Articular chondrocyte of knee joint (primary cell): ENCODE data around the gene CLDN14. TPM values are rescaled to one million over a fixed set of nuclear protein-coding genes. Genes with fewer than 3 reads are reported as not detected.

Experiments used
- total RNA-seq: library from RNA; depleted of rRNA; stranded (reverse); fragments of >200 nt; gene quantifications from 2 replicates; pipeline ENCODE4 v1.2.3, GENCODE V29; 2012

The CLDN14 gene
- total RNA-seq = not detected in 2 replicates

GRCh38 chr21:36479415-36480402 lies at the start of gene CLDN14:
Gene CLDN14 (minus strand): TSS chr21:36480122. CDS start chr21:36461695, 18,427 bp downstream.

Other genes starting within 250 kb of the CLDN14 start
- gene MORC3, start 159.9 kb downstream of the CLDN14 start, total RNA-seq = 37.1 and 42.2 TPM in 2 replicates
- 4.1 TPM in 2 replicates for gene CHAF1B, start 94.7 kb downstream of the CLDN14 start, total RNA-seq
- 5.2 and 8.4 TPM in 2 replicates for gene SIM2, start 219.0 kb upstream of the CLDN14 start, total RNA-seq